Kidney capillary endothelial cell (primary cell): ENCODE measurements around the gene PLCB1.

ENCODE experiments used
- DNase-seq: peaks from one replicate; pipeline ENCODE4 v3.0.0-alpha.2; 2018; ENCODE audit warnings: low spot score

PLCB1 gene

GRCh38 chr20:8303651-8304050 is 171.6 kb downstream of the PLCB1 start:
- DNase-seq = no peak

- no peak for DNase-seq
Observed at GRCh38 chr20:8304124-8304816, 172.2 kb downstream of the PLCB1 start.

- peak; percentile 27 for DNase-seq
Observed at GRCh38 chr20:8305449-8305978, 173.4 kb downstream of the PLCB1 start.

- no peak for DNase-seq
Observed at GRCh38 chr20:8306937-8307336, 174.9 kb downstream of the PLCB1 start.

GRCh38 chr20:8309634-8310033 is 177.6 kb downstream of the PLCB1 start:
- no peak for DNase-seq

- no peak for DNase-seq
Observed at GRCh38 chr20:8310618-8311017, 178.6 kb downstream of the PLCB1 start.

GRCh38 chr20:8313073-8313472 is 181.0 kb downstream of the PLCB1 start:
- no peak for DNase-seq

- no peak for DNase-seq
Observed at GRCh38 chr20:8315639-8316573, 183.8 kb downstream of the PLCB1 start.

- no peak for DNase-seq
Observed at GRCh38 chr20:8317448-8317847, 185.4 kb downstream of the PLCB1 start.

GRCh38 chr20:8318965-8319625 is 187.0 kb downstream of the PLCB1 start:
- no peak for DNase-seq

- no peak for DNase-seq
Observed at GRCh38 chr20:8320306-8320705, 188.2 kb downstream of the PLCB1 start.

GRCh38 chr20:8321001-8321400 is 188.9 kb downstream of the PLCB1 start:
- DNase-seq = no peak

GRCh38 chr20:8322662-8323217 is 190.7 kb downstream of the PLCB1 start:
- DNase-seq = no peak

GRCh38 chr20:8326191-8326590 is 194.1 kb downstream of the PLCB1 start:
- DNase-seq = no peak

GRCh38 chr20:8326899-8327298 is 194.8 kb downstream of the PLCB1 start:
- no peak for DNase-seq

- no peak for DNase-seq
Observed at GRCh38 chr20:8328189-8328588, 196.1 kb downstream of the PLCB1 start.

- DNase-seq = no peak
Observed at GRCh38 chr20:8330319-8330784, 198.3 kb downstream of the PLCB1 start.

GRCh38 chr20:8330785-8331695 is 199.0 kb downstream of the PLCB1 start:
- DNase-seq = no peak

GRCh38 chr20:8331740-8332412 is 199.8 kb downstream of the PLCB1 start:
- no peak for DNase-seq

- DNase-seq = no peak
Observed at GRCh38 chr20:8334641-8335040, 202.6 kb downstream of the PLCB1 start.
